ENCODE results near the gene E2F1. TPM values are rescaled to one million over a fixed set of nuclear protein-coding genes. Genes with fewer than 3 reads are reported as not detected.

E2F1 gene, protein sequence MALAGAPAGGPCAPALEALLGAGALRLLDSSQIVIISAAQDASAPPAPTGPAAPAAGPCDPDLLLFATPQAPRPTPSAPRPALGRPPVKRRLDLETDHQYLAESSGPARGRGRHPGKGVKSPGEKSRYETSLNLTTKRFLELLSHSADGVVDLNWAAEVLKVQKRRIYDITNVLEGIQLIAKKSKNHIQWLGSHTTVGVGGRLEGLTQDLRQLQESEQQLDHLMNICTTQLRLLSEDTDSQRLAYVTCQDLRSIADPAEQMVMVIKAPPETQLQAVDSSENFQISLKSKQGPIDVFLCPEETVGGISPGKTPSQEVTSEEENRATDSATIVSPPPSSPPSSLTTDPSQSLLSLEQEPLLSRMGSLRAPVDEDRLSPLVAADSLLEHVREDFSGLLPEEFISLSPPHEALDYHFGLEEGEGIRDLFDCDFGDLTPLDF
- 2.4 TPM for total RNA-seq
- long read RNA-seq, transcript E2F1-201 (7 exons, 2,503 nt) = major isoform, 8 of 13 reads
- long read RNA-seq, partial matches to known transcripts = 2 of 13 reads
- long read RNA-seq, other reads (novel, unspliced or antisense) = 3 of 13 reads

GRCh38 chr20:33686100-33686983 lies at the start of gene E2F1:
E2F1 (minus strand) TSS chr20:33686385; CDS start chr20:33686264, 121 bp downstream.
- H3K27me3 ChIP-seq = no peaks in the 10 kb centered on the region
- H3K27ac ChIP-seq = no peak within 1 kb of the TSS
- peak within 1 kb of the TSS; percentile 35 for H3K4me3 ChIP-seq
- ATAC-seq (peak; percentile 99), DNase-seq (peak; percentile 98)
- H3K36me3 ChIP-seq = no peaks in the 10 kb centered on the region
- no peaks in the 10 kb centered on the region for H3K9me3 ChIP-seq
- intact Hi-C loops (cut with DNase I) = no loop called here
- H3K4me1 ChIP-seq = peaks cover 18% of the 10 kb centered on the region
- peak; percentile 45 for TF ChIP-seq CTCF (IDR thresholded peaks at IDR 0.05)

DNA sequence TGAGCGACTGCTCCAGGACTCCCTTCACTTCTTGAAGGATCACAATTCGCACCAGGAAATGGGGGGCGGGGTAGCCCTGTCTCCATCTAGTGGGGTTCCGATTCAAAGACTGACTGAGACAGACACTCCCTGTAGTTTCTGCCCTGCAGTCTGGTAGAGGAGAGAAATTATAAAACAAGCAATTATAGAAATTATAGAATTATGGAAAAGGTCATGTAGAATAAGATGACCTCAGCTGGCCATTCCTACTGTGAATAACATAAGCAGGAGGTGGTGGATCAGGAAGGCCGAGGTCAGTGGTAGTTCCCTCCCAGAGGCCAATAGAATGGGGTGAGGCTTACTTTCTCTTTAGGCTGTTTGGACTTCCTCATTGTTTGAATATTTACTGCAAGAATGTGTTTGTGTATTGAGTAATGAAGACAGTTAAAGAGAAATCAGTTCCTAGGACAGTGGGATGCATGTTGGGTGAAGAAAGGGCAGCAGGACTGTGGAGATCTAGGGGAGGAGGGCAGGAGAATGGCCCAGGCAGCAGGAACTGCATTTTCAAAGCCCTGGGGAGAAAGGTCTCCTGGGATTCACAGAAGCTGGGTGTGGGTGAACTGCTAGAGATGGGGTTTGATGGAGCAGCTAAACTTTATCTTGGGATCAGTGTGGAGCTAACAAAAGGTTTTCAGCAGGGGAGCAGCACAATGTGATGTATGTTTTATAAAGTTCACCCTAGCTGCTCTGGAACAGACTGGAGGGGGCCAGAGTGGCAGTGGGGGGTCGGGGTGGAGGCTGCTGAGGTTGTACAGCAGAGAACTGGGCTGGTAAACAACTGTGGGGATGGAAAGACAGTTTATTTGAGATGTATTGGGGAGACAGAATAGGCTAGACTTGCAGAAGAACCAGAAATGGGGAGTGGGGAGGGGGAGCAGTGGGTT lies 47.7 kb upstream of the E2F1 start:
- Histone ChIP-seq H3K36me3 (no peaks in the 10 kb centered on the region), H3K9me3 (peaks cover 10% of the 10 kb centered on the region), H3K27me3 (no peaks in the 10 kb centered on the region), H3K27ac (peak overlapping the region; percentile 93), H3K4me1 (peaks cover 19% of the 10 kb centered on the region), H3K4me3 (peak overlapping the region; percentile 69)
- peak; percentile 6 for TF ChIP-seq CTCF (IDR thresholded peaks at IDR 0.05)
- intact Hi-C loops (cut with DNase I) = no loop called here
- ATAC-seq (peak; percentile 65), DNase-seq (no peak)

DNA sequence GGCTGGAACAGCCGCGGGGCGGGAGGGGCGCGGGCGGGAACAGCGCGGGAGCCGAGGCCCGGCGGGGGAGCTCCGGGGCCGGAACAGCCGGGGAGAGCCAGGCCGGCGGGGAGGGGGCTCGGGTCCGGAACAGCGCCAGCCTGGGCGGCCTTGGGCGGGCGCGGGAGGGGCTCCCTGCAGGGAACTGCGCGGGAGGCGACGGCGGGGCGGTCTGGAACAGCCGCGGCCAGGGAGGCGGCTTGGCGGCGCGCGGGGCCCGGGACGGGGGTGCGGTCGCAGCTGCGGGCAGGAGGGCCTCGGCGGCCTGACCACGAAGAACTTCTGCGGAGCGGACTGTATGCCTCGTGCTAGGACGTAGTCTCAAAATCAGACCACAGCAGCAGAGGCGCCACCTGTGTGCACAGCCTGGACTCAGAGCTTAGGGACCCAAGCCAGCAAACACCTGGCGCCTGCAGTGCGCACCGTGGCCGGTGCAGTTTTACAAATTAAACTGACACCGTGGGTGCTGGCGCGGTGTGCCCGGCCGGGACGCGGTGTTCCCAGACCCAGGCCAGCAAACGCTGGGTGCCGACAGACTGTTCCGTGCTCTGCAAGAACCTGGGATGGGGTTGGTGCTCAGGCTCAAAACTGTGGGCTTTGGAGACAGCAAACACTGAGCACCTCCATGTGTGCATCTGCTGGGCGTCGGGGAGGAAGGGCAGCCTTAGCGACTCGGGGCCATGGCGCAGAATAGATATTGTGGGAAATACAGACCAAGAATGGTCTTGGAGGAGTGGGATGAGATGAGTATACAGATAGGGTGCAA lies 46.2 kb upstream of the E2F1 start:
- Histone ChIP-seq H3K36me3 (no peaks in the 10 kb centered on the region), H3K4me3 (peak overlapping the region; percentile 69), H3K27ac (peak overlapping the region; percentile 93), H3K9me3 (peaks cover 10% of the 10 kb centered on the region), H3K27me3 (no peaks in the 10 kb centered on the region), H3K4me1 (peaks cover 19% of the 10 kb centered on the region)
- DNase-seq (peak; percentile 96), ATAC-seq (peak; percentile 91)
- intact Hi-C loops (cut with DNase I) = no loop called here
- no peak for TF ChIP-seq CTCF (IDR thresholded peaks at IDR 0.05)

DNA sequence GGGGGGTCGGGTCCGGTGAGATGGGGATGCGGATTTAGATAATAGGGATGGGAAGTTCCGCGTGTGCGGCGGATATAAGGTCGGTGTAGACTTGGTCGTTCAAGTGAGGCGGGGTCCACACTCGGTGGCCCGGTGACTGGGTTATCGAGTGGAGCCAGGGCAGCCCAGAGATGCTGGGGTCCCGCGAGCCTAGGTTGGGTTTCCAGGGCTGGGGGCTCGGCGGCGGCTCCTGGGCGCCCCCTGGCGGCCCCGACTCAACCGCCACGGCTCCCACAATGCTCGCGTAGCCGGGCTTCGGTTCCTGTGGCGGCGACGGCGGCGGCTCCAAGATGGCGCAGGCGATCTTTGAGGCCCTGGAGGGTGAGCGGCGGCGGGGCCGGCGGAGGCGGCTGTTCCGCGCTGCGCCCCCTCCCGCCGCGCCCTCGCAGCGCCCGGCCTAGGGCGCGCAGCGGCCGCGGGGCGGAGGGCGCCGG lies 45.5 kb upstream of the E2F1 start, which contains the start of gene ZNF341:
Gene ZNF341, plus strand, starts transcription at position 304 of the 473 bp plus-strand sequence. Its CDS starts 26 bp downstream, at position 330.
- ATAC-seq = no peak
- no peaks in the 10 kb centered on the region for H3K36me3 ChIP-seq
- H3K4me1 ChIP-seq = peaks cover 19% of the 10 kb centered on the region
- peak within 1 kb of the TSS; percentile 93 for H3K27ac ChIP-seq
- peaks cover 7% of the 10 kb centered on the region for H3K9me3 ChIP-seq
- H3K4me3 ChIP-seq = peak within 1 kb of the TSS; percentile 69
- peak; percentile 89 for TF ChIP-seq CTCF (IDR thresholded peaks at IDR 0.05)
- DNase-seq = peak; percentile 96
- intact Hi-C loops (cut with DNase I) = no loop called here
- H3K27me3 ChIP-seq = no peaks in the 10 kb centered on the region
